H1 (cell line): Measurements from ENCODE around the gene GALNT17. TPM values are rescaled to one million over a fixed set of nuclear protein-coding genes. Genes with fewer than 3 reads are reported as not detected.

Source experiments
- BACH1 ChIP-seq: IDR thresholded peaks from 2 replicates; pipeline ENCODE4 v1.6.1; 2012; ENCODE audit warnings: low read length, improper control_type of control experiment
- BRCA1 ChIP-seq: IDR thresholded peaks from 2 replicates; pipeline ENCODE4 v1.6.1; 2012; ENCODE audit warnings: low read depth, low read length, improper control_type of control experiment
- CHD7 ChIP-seq: fragments of 300-600 bp; sonication (generic); IDR thresholded peaks from 2 replicates; pipeline ENCODE4 v1.7.1; 2012; ENCODE audit warnings: low read length, moderate library complexity, mild to moderate bottlenecking, inconsistent platforms; ENCODE audit not compliant: insufficient replicate concordance
- E2F6 ChIP-seq: IDR thresholded peaks from 2 replicates; pipeline ENCODE4 v1.6.1; 2012; ENCODE audit warnings: inconsistent platforms
- SP4 ChIP-seq: IDR thresholded peaks from 2 replicates; pipeline ENCODE4 v1.6.1; 2012; ENCODE audit warnings: low read length, inconsistent platforms
- polyA plus RNA-seq, 7 experiments: library from polyadenylated mRNA; depleted of rRNA in 3 of 7; stranded (reverse) in 5 of 7; unstranded in 2 of 7; fragments of >200 nt in 5 of 7; fragments of 200-250 nt in 2 of 7; gene quantifications; 1 replicate in 5 of 7; 2 replicates in 1 of 7; 4 replicates in 1 of 7; pipeline versions ENCODE4 v1.2.1 to v1.2.3, GENCODE V29; 2011 to 2013; ENCODE audit warnings: missing spikeins in 2 of 7, mixed read lengths in 2 of 7
- total RNA-seq: library from RNA; stranded (reverse); fragmentation: NEBNext Ultra II Directional; extraction: Animal tissue kit (Norgen Biotek cat#: 25700); gene quantifications from 2 replicates; pipeline ENCODE4 v1.2.1, GENCODE V29; 2021

The GALNT17 gene
- total and polyA plus RNA-seq, 2 of the 8 experiments (the other 6 are each of a cell fraction or from before 2014, with no cell fraction given) = 37.7 to 47.0 TPM

GRCh38 chr7:71707041-71707440 lies 575.1 kb downstream of the GALNT17 start (continued):
- TF ChIP-seq CHD7 (no peak), E2F6 (no peak), SP4 (no peak), BRCA1 (no peak), BACH1 (no peak)
- TF ChIP-seq, all 59 proteins: peak for 0
